Measurements from ENCODE around the gene CARD11.

GRCh38 chr7:2958416-2959102, 85.1 kb downstream of the CARD11 start:
- TF ChIP-seq, protein P1, sequence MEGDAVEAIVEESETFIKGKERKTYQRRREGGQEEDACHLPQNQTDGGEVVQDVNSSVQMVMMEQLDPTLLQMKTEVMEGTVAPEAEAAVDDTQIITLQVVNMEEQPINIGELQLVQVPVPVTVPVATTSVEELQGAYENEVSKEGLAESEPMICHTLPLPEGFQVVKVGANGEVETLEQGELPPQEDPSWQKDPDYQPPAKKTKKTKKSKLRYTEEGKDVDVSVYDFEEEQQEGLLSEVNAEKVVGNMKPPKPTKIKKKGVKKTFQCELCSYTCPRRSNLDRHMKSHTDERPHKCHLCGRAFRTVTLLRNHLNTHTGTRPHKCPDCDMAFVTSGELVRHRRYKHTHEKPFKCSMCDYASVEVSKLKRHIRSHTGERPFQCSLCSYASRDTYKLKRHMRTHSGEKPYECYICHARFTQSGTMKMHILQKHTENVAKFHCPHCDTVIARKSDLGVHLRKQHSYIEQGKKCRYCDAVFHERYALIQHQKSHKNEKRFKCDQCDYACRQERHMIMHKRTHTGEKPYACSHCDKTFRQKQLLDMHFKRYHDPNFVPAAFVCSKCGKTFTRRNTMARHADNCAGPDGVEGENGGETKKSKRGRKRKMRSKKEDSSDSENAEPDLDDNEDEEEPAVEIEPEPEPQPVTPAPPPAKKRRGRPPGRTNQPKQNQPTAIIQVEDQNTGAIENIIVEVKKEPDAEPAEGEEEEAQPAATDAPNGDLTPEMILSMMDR (conservative IDR thresholded peaks at IDR 0.05 in 1 of 2, IDR thresholded peaks at IDR 0.05 in 1 of 2; ENCODE audit: extremely low read depth in 1 of 2, insufficient read depth in 1 of 2, low read depth in 1 of 2, low read length in 2 of 2), result no peak
- no peak for TF ChIP-seq EZH2 (IDR thresholded peaks at IDR 0.05; ENCODE audit: borderline replicate concordance, low read length)
